Fibroblast of lung (primary cell): ENCODE data around the gene PRR35. TPM values are rescaled to one million over a fixed set of nuclear protein-coding genes. Genes with fewer than 3 reads are reported as not detected.
A peak's percentile ranks its signal among the peaks of the same experiment; 100 is the strongest.

Experiments
- DNase-seq, 2 donors: peaks; one replicate each; pipeline versions ENCODE4 v3.0.0 to v3.0.0-alpha.2; 2010; ENCODE audit warnings: low read depth in 2 of 2
- H2AFZ ChIP-seq: 2 replicates; pipeline ENCODE4 v1.5.1; 2012; ENCODE audit warnings: low read length, control low read depth, inconsistent platforms
- H3K27ac ChIP-seq: 2 replicates; pipeline ENCODE4 v1.5.1; 2011; ENCODE audit warnings: low read length, control low read depth; ENCODE audit not compliant: insufficient read depth
- H3K27me3 ChIP-seq: 2 replicates; pipeline ENCODE4 v1.5.1; 2011; ENCODE audit warnings: mild to moderate bottlenecking, low read length; ENCODE audit not compliant: control insufficient read depth, insufficient read depth
- H3K36me3 ChIP-seq: 2 replicates; pipeline ENCODE4 v1.5.1; 2011; ENCODE audit warnings: low read length; ENCODE audit not compliant: control insufficient read depth, insufficient read depth
- H3K4me1 ChIP-seq: 2 replicates; pipeline ENCODE4 v1.5.1; 2011; ENCODE audit warnings: low read length; ENCODE audit not compliant: control insufficient read depth, insufficient read depth; ENCODE audit errors: extremely low read depth
- H3K4me2 ChIP-seq: 2 replicates; pipeline ENCODE4 v1.5.1; 2011; ENCODE audit warnings: low read length, control low read depth; ENCODE audit not compliant: insufficient read depth; ENCODE audit errors: extremely low read depth
- H3K4me3 ChIP-seq, 4 experiments: fragments of 200-600 bp in 1 of 4; sonication (generic) in 1 of 4; replicated peaks in 1 of 4; 2 replicates each; pipeline ENCODE4 v1.5.1; 2011 to 2016; ENCODE audit warnings: low read length in 4 of 4, low read depth in 3 of 4, mild to moderate bottlenecking in 3 of 4, control low read depth in 2 of 4, inconsistent platforms in 1 of 4, mixed read lengths in 1 of 4; ENCODE audit not compliant: insufficient read depth in 1 of 4; ENCODE audit errors: control extremely low read depth in 1 of 4
- H3K79me2 ChIP-seq: 2 replicates; pipeline ENCODE4 v1.5.1; 2012; ENCODE audit warnings: mild to moderate bottlenecking, low read length, inconsistent platforms; ENCODE audit not compliant: control insufficient read depth, insufficient read depth
- H3K9ac ChIP-seq: 2 replicates; pipeline ENCODE4 v1.5.1; 2011; ENCODE audit warnings: mild to moderate bottlenecking, low read length, control low read depth; ENCODE audit not compliant: insufficient read depth
- H3K9me3 ChIP-seq: 2 replicates; pipeline ENCODE4 v1.5.1; 2012; ENCODE audit warnings: low read depth, low read length; ENCODE audit not compliant: control insufficient read depth, insufficient read depth
- H4K20me1 ChIP-seq: 2 replicates; pipeline ENCODE4 v1.5.1; 2011; ENCODE audit warnings: low read length; ENCODE audit not compliant: control insufficient read depth, insufficient read depth; ENCODE audit errors: extremely low read depth
- CTCF ChIP-seq, 2 donors: IDR thresholded peaks in 1 of 2; conservative IDR thresholded peaks in 1 of 2; 1 replicate in 1 of 2; 2 replicates in 1 of 2; pipeline ENCODE4 v1.5.1; 2011 to 2012; ENCODE audit warnings: low read length in 2 of 2, control low read depth in 1 of 2, inconsistent platforms in 1 of 2, low read depth in 1 of 2, mild to moderate bottlenecking in 1 of 2
- EZH2 ChIP-seq: IDR thresholded peaks from 2 replicates; pipeline ENCODE4 v1.5.1; 2012; ENCODE audit warnings: low read length, control low read depth, mild to moderate bottlenecking; ENCODE audit errors: missing control alignments
- polyA plus RNA-seq, 2 donors: library from polyadenylated mRNA; depleted of rRNA in 1 of 2; stranded (reverse) in 1 of 2; unstranded in 1 of 2; fragments of >200 nt; gene quantifications; 2 replicates each; pipeline ENCODE4 v1.2.1, GENCODE V29; 2011 to 2012; ENCODE audit warnings: missing spikeins in 1 of 2
- total RNA-seq: library from RNA; depleted of rRNA; stranded (reverse); fragments of >200 nt; gene quantifications from 2 replicates; pipeline ENCODE4 v1.2.1, GENCODE V29; 2014

Gene PRR35
- total and polyA plus RNA-seq, 2 donors (not counting 1 experiment from before 2014, with no cell fraction given): not detected

DNA sequence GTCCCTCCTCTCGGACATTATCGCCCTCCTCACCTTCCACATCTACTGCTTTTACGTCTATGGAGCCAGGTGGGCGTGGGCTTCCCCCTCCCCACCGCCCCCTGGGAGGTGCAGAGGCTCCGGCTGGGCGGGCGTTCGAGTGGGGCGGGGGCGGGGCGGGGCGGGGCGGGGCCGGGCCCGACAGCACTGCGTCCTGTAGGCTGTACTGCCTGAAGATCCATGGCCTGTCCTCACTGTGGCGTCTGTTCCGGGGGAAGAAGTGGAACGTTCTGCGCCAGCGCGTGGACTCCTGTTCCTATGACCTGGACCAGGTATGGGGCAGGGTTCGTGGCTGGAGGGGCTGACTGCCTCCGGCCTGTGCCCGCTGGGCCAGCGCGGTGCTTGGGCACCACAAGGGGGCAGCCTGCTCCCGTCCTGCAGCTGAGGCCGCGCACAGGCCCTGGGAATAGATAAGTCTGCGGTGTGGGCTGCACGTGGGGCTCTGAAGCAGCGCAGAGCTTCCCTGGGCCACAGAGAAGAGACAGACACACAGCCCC lies 18.7 kb downstream of the PRR35 start:
- H3K9ac ChIP-seq: no peak overlapping the region
- TF ChIP-seq EZH2: no peak
- TF ChIP-seq CTCF (conservative IDR thresholded peaks at IDR 0.05 in 1 of 2, IDR thresholded peaks at IDR 0.05 in 1 of 2; ENCODE audit: low read depth in 1 of 2, low read length in 2 of 2): peak; percentile 63 to 70
- H3K27ac ChIP-seq: no peak overlapping the region
- no peak overlapping the region for H2AFZ ChIP-seq
- no peaks in the 10 kb centered on the region for H3K4me1 ChIP-seq
- H3K9me3 ChIP-seq: no peaks in the 10 kb centered on the region
- H3K36me3 ChIP-seq: peaks cover 12% of the 10 kb centered on the region
- DNase-seq: peak; percentile 69 to 71
- no peak overlapping the region for H3K4me3 ChIP-seq
- no peaks in the 10 kb centered on the region for H4K20me1 ChIP-seq
- no peaks in the 10 kb centered on the region for H3K79me2 ChIP-seq
- no peak overlapping the region for H3K4me2 ChIP-seq
- no peaks in the 10 kb centered on the region for H3K27me3 ChIP-seq

DNA sequence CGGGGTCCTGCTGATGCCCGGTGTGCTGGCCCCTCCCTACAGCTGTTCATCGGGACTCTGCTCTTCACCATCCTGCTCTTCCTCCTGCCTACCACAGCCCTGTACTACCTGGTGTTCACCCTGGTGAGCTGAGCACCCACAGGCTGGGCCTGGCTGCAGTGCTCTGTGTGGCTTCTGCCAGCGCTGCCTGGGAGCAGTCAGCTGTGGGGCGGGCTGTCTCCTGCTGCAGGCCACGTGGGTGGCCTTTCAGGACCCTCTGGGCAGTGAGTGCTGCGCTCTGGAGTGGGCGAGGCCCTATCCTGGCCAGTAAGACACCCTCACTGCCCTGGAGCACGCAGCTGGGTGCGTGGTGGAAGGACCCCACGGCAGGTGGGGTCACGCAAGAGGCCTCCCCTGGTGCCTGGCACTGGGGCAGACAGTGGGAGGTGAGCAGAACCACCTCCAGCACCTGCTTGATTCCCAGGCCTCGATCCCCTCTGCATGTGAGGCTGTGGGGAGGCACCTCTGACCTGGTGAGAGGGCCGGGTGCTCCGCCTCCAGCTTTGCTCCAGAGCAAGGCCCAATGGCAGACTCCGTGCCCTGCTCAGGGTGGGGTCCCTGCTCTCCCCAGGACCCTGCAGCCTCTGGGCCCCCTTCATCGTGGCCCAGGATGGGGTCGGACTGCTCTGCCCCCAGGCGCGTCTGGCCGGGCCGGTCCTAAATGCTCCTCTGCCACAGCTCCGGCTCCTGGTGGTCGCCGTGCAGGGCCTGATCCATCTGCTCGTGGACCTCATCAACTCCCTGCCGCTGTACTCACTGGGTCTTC lies 20.1 kb downstream of the PRR35 start:
- Histone ChIP-seq H3K27me3 (no peaks in the 10 kb centered on the region), H3K4me3 (no peak overlapping the region), H3K9ac (no peak overlapping the region), H3K4me1 (no peaks in the 10 kb centered on the region), H3K4me2 (no peak overlapping the region), H3K79me2 (no peaks in the 10 kb centered on the region), H4K20me1 (no peaks in the 10 kb centered on the region), H3K36me3 (peaks cover 8% of the 10 kb centered on the region), H3K27ac (no peak overlapping the region), H3K9me3 (no peaks in the 10 kb centered on the region), H2AFZ (no peak overlapping the region)
- DNase-seq: no peak
- TF ChIP-seq CTCF (conservative IDR thresholded peaks at IDR 0.05 in 1 of 2, IDR thresholded peaks at IDR 0.05 in 1 of 2; ENCODE audit: low read depth in 1 of 2, low read length in 2 of 2) (no peak), EZH2 (no peak)

DNA sequence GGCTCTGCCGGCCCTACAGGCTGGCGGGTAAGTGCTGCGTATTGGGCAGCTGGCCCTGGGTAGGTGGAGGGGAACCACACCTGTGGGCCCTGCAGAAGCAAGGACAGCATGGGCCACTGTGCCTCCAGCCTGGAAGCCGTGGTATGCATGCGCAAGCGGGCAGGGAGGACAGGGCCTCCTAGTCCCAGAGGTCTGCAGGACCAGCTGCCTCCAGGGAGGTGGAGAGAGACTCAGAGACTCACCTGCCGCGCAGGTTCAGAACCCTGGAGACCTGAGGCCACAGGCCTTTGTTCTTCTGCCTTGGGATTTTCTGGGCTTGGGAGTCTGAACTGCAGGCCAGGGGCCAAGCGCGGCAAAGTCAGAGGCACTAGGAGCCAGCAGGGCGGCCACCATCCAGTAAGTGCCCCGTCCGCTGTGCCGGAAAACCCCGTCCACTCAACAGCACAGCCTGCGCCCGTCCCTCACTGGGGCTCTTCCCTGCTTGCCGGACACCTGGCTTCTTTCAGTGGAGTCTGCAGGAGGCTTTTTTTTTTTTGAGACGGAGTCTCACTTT lies 20.8 kb downstream of the PRR35 start:
- Histone ChIP-seq H3K79me2 (no peaks in the 10 kb centered on the region), H2AFZ (no peak overlapping the region), H4K20me1 (no peaks in the 10 kb centered on the region), H3K27me3 (no peaks in the 10 kb centered on the region), H3K4me3 (no peak overlapping the region), H3K4me1 (peaks cover 3% of the 10 kb centered on the region), H3K27ac (no peak overlapping the region), H3K36me3 (peaks cover 5% of the 10 kb centered on the region), H3K4me2 (no peak overlapping the region), H3K9ac (no peak overlapping the region), H3K9me3 (no peaks in the 10 kb centered on the region)
- no peak for TF ChIP-seq EZH2
- no peak for TF ChIP-seq CTCF (conservative IDR thresholded peaks at IDR 0.05 in 1 of 2, IDR thresholded peaks at IDR 0.05 in 1 of 2; ENCODE audit: low read depth in 1 of 2, low read length in 2 of 2)
- no peak for DNase-seq
